Measurements from ENCODE around the gene LIMCH1.

The LIMCH1 gene

DNA sequence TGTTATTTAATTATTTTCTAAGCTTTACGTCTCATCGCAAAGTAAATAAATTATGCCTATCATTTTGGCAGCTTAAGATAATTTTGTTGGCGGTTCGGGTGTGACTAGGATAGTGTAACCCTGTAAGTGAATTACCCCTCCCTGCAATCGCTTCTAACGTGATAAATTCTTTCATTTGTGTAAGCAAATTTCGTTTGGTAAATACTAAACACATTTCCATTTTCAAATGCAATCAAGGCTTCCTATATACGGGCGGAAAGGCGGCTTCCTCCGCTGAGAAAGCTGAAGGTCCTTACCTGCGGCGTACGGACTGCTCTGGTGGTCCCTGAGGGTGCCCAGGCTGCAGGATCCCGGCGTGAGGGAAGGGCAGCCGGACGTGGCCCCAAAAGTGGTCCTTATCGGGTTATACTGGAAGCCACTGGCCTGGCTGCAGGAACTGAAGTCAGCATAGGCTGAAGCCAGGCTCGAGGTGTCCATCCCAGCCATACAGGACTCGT is 210.2 kb downstream of the LIMCH1 start:
- no peaks in the 10 kb centered on the region for H3K9me2 ChIP-seq (replicated peaks; ENCODE audit: low read depth, low read length)
- H3K4me3 ChIP-seq (ENCODE audit: low read length, poor library complexity, severe bottlenecking) = no peak overlapping the region
- TF ChIP-seq, protein P1, sequence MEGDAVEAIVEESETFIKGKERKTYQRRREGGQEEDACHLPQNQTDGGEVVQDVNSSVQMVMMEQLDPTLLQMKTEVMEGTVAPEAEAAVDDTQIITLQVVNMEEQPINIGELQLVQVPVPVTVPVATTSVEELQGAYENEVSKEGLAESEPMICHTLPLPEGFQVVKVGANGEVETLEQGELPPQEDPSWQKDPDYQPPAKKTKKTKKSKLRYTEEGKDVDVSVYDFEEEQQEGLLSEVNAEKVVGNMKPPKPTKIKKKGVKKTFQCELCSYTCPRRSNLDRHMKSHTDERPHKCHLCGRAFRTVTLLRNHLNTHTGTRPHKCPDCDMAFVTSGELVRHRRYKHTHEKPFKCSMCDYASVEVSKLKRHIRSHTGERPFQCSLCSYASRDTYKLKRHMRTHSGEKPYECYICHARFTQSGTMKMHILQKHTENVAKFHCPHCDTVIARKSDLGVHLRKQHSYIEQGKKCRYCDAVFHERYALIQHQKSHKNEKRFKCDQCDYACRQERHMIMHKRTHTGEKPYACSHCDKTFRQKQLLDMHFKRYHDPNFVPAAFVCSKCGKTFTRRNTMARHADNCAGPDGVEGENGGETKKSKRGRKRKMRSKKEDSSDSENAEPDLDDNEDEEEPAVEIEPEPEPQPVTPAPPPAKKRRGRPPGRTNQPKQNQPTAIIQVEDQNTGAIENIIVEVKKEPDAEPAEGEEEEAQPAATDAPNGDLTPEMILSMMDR (conservative IDR thresholded peaks at IDR 0.05; ENCODE audit: low read length) = no peak
- TF ChIP-seq EZH2phosphoT487 (IDR thresholded peaks at IDR 0.05; ENCODE audit: borderline replicate concordance) = no peak
- no peaks in the 10 kb centered on the region for H3K4me1 ChIP-seq (ENCODE audit: insufficient read depth, low read length, poor library complexity, severe bottlenecking)
- H3K9ac ChIP-seq (ENCODE audit: low read depth, low read length, poor library complexity, severe bottlenecking) = no peak overlapping the region
- H3K36me3 ChIP-seq (ENCODE audit: insufficient read depth, low read length) = no peaks in the 10 kb centered on the region
- H2AFZ ChIP-seq (ENCODE audit: low read length) = no peak overlapping the region
- H4K20me1 ChIP-seq (ENCODE audit: insufficient read depth, low read length, poor library complexity, severe bottlenecking) = no peaks in the 10 kb centered on the region
- H3F3A ChIP-seq (ENCODE audit: low read depth) = no peaks in the 10 kb centered on the region
- no peaks in the 10 kb centered on the region for H3K27me3 ChIP-seq (ENCODE audit: insufficient read depth, low read length, poor library complexity, severe bottlenecking)
- H3K9me3 ChIP-seq (ENCODE audit: insufficient read depth, low read depth, low read length) = peaks cover 5% of the 10 kb centered on the region; the same call in 1 of the 2 replicates
- no peaks in the 10 kb centered on the region for H3K79me2 ChIP-seq (ENCODE audit: insufficient read depth, low read length)
- H3K4me2 ChIP-seq (ENCODE audit: low read depth, low read length, poor library complexity, severe bottlenecking) = no peak overlapping the region

DNA sequence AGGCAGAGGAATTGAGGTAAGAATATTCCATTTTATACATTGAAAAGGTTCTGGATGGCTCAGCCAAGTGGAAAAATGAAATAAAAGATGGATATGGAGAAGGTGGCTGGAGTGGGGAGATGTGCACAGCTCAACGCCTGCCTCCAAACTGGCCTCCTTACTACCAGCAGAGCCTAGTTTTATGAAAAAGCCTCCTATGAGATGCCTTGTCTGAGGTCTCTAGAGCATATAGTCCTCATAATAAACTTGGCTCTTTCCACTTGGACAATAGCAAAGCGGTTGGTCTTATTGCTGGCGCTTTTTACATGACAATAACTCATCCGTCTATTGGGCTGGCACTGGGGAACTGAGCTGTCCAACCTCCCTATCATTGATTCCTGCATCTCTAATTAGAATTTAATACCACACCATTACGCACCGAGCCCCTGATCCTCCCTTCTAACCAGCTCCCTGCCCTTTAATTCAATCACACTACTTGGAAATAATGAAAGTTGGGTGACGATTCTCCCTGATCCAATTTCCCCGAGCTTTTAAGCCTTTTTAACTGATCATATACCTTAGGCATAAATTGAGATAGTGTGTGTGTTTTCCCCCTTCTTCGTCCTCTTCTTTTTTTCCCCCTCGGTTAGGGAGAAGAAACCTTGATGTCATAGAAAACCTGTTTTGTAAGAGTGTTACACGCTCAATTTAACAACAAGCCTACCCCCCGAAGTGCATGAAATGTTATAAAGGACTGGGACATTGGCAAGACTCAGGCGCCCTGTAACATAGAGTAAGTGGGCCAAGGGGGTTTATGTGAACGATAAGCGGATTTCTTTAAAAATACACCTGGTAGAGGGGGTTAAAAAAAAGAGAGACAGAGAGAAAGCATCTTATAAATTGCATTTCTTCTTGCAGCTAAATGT is 210.9 kb downstream of the LIMCH1 start, which contains the start of gene PHOX2B:
Gene PHOX2B, minus strand, starts transcription at position 155 of the 905 bp plus-strand sequence. Its CDS starts 115 bp downstream, at position 40.
- peaks cover 5% of the 10 kb centered on the region; the same call in 1 of the 2 replicates for H3K9me3 ChIP-seq (ENCODE audit: insufficient read depth, low read depth, low read length)
- H3K4me1 ChIP-seq (ENCODE audit: insufficient read depth, low read length, poor library complexity, severe bottlenecking) = no peaks in the 10 kb centered on the region
- no peaks in the 10 kb centered on the region for H3K79me2 ChIP-seq (ENCODE audit: insufficient read depth, low read length)
- H3K4me2 ChIP-seq (ENCODE audit: low read depth, low read length, poor library complexity, severe bottlenecking) = no peak within 1 kb of the TSS
- no peaks in the 10 kb centered on the region for H3K9me2 ChIP-seq (replicated peaks; ENCODE audit: low read depth, low read length)
- H3K27me3 ChIP-seq (ENCODE audit: insufficient read depth, low read length, poor library complexity, severe bottlenecking) = no peaks in the 10 kb centered on the region
- no peak within 1 kb of the TSS for H2AFZ ChIP-seq (ENCODE audit: low read length)
- TF ChIP-seq EZH2phosphoT487 (IDR thresholded peaks at IDR 0.05; ENCODE audit: borderline replicate concordance) = no peak
- H3K4me3 ChIP-seq (ENCODE audit: low read length, poor library complexity, severe bottlenecking) = no peak within 1 kb of the TSS
- H3K36me3 ChIP-seq (ENCODE audit: insufficient read depth, low read length) = no peaks in the 10 kb centered on the region
- no peaks in the 10 kb centered on the region for H4K20me1 ChIP-seq (ENCODE audit: insufficient read depth, low read length, poor library complexity, severe bottlenecking)
- no peak within 1 kb of the TSS for H3K9ac ChIP-seq (ENCODE audit: low read depth, low read length, poor library complexity, severe bottlenecking)
- H3F3A ChIP-seq (ENCODE audit: low read depth) = no peaks in the 10 kb centered on the region

DNA sequence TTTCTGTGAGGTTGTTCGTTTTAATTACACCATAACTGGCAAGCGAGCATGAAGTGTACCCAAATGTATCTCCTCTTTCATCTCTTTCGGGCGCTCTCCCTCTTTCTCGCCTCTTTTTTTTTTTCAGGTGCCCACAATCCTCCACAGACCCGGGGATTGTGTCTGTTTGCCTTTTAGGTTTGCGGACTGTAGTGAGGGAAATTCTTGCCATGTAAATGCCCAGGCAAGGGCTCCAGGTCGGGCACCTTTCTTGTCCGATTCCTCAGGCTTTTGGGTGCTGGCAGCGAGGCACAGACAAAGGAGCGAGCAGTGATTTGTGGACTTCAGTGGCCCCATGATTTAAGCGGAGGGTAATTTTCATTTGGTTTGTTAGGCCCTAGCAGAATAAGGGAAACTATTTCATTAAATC is 211.7 kb downstream of the LIMCH1 start:
- no peaks in the 10 kb centered on the region for H3F3A ChIP-seq (ENCODE audit: low read depth)
- no peaks in the 10 kb centered on the region for H3K4me1 ChIP-seq (ENCODE audit: insufficient read depth, low read length, poor library complexity, severe bottlenecking)
- no peak overlapping the region for H3K9ac ChIP-seq (ENCODE audit: low read depth, low read length, poor library complexity, severe bottlenecking)
- no peaks in the 10 kb centered on the region for H3K9me3 ChIP-seq (ENCODE audit: insufficient read depth, low read depth, low read length)
- H3K79me2 ChIP-seq (ENCODE audit: insufficient read depth, low read length) = no peaks in the 10 kb centered on the region
- H3K27me3 ChIP-seq (ENCODE audit: insufficient read depth, low read length, poor library complexity, severe bottlenecking) = no peaks in the 10 kb centered on the region
- H3K4me2 ChIP-seq (ENCODE audit: low read depth, low read length, poor library complexity, severe bottlenecking) = no peak overlapping the region
- no peaks in the 10 kb centered on the region for H3K9me2 ChIP-seq (replicated peaks; ENCODE audit: low read depth, low read length)
- H3K36me3 ChIP-seq (ENCODE audit: insufficient read depth, low read length) = no peaks in the 10 kb centered on the region
- TF ChIP-seq, protein P1 (conservative IDR thresholded peaks at IDR 0.05; ENCODE audit: low read length) = no peak
- TF ChIP-seq EZH2phosphoT487 (IDR thresholded peaks at IDR 0.05; ENCODE audit: borderline replicate concordance) = no peak
- H2AFZ ChIP-seq (ENCODE audit: low read length) = no peak overlapping the region
- H3K4me3 ChIP-seq (ENCODE audit: low read length, poor library complexity, severe bottlenecking) = no peak overlapping the region
- H4K20me1 ChIP-seq (ENCODE audit: insufficient read depth, low read length, poor library complexity, severe bottlenecking) = no peaks in the 10 kb centered on the region

Measured in Loucy (cell line).